Measurements from ENCODE around the gene ELP2.

- TF ChIP-seq CTCF (IDR thresholded peaks at IDR 0.05; ENCODE audit: borderline replicate concordance, extremely low read depth, low read length, poor library complexity, severe bottlenecking) (no peak), EZH2 (IDR thresholded peaks at IDR 0.05; ENCODE audit: borderline replicate concordance, low read depth, low read length, severe bottlenecking) (no peak)
Measured at GRCh38 chr18:36135264-36135663, 5.6 kb downstream of the ELP2 start.

Data from DND-41 (cell line).